ENCODE measurements around the gene CASP5.

DNA sequence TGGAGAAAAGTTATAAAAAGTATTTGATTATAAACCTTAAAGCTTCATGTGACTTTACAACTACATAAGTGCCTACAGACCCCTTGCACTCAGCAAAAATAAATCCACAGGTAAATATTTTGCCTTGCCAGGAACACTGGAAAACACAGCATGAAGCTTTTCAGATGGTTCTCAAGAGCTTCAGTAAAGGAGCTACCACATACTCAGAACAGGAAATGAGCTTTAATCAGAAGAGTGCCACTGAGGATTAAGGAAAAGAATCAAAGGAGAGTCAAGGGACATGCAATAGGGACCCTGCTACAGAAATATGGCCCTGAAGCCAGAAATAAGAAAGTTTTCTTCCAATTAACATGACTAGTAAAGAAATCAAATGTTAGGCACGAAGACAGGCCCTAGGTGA is 10.8 kb upstream of the CASP5 start:
- TF ChIP-seq, protein P1, sequence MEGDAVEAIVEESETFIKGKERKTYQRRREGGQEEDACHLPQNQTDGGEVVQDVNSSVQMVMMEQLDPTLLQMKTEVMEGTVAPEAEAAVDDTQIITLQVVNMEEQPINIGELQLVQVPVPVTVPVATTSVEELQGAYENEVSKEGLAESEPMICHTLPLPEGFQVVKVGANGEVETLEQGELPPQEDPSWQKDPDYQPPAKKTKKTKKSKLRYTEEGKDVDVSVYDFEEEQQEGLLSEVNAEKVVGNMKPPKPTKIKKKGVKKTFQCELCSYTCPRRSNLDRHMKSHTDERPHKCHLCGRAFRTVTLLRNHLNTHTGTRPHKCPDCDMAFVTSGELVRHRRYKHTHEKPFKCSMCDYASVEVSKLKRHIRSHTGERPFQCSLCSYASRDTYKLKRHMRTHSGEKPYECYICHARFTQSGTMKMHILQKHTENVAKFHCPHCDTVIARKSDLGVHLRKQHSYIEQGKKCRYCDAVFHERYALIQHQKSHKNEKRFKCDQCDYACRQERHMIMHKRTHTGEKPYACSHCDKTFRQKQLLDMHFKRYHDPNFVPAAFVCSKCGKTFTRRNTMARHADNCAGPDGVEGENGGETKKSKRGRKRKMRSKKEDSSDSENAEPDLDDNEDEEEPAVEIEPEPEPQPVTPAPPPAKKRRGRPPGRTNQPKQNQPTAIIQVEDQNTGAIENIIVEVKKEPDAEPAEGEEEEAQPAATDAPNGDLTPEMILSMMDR (conservative IDR thresholded peaks at IDR 0.05; ENCODE audit: low read depth, low read length), result no peak
- TF ChIP-seq MAZ (IDR thresholded peaks at IDR 0.05; ENCODE audit: borderline replicate concordance, low read depth, low read length) (no peak), MXI1 (IDR thresholded peaks at IDR 0.05; ENCODE audit: borderline replicate concordance, low read depth, low read length) (no peak), POLR2A (IDR thresholded peaks at IDR 0.05; ENCODE audit: low read depth, low read length) (no peak), RCOR1 (IDR thresholded peaks at IDR 0.05; ENCODE audit: insufficient replicate concordance, low read length) (no peak), FOS (IDR thresholded peaks at IDR 0.05; ENCODE audit: low read depth, low read length) (no peak), NFE2L2 (IDR thresholded peaks at IDR 0.05; ENCODE audit: low read depth, low read length) (no peak), SMC3 (IDR thresholded peaks at IDR 0.05; ENCODE audit: low read depth, low read length) (no peak), CEBPB (IDR thresholded peaks at IDR 0.05; ENCODE audit: low read depth, low read length) (no peak), BHLHE40 (IDR thresholded peaks at IDR 0.05; ENCODE audit: low read depth, low read length) (no peak), CHD1 (IDR thresholded peaks at IDR 0.05; ENCODE audit: low read depth, low read length) (no peak)
- TF ChIP-seq, protein P2, sequence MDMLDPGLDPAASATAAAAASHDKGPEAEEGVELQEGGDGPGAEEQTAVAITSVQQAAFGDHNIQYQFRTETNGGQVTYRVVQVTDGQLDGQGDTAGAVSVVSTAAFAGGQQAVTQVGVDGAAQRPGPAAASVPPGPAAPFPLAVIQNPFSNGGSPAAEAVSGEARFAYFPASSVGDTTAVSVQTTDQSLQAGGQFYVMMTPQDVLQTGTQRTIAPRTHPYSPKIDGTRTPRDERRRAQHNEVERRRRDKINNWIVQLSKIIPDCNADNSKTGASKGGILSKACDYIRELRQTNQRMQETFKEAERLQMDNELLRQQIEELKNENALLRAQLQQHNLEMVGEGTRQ (IDR thresholded peaks at IDR 0.05; ENCODE audit: low read depth, low read length), result no peak

Measured in IMR-90 (cell line).